GM19035 (cell line): ENCODE results near the gene KLHL30.

ENCODE experiments used
- ATAC-seq: cut with Tn5 transposase; IDR thresholded peaks from one replicate; pipeline ENCODE4 v1.9.1; 2021; ENCODE audit not compliant: unreplicated experiment

The KLHL30 gene

DNA sequence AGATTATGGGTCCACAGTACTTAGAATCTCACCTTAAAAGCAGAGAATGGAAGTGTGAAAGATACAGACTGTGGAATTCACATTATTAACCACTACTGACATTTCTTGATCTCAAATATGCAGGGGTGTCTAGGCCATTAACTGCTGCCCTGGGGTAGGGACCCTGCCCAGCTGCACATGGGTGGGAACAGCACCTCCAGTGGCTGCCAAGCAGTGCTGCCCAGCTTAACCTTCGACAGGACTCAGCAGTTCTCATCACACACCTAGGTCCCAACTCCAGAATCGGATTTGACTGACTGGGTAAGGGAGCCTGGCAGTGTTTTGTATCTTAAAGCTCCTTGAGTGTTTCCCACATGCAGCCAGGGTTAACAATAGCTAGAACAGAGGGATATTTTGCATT is 35.2 kb downstream of the KLHL30 start:
- no peak for ATAC-seq

DNA sequence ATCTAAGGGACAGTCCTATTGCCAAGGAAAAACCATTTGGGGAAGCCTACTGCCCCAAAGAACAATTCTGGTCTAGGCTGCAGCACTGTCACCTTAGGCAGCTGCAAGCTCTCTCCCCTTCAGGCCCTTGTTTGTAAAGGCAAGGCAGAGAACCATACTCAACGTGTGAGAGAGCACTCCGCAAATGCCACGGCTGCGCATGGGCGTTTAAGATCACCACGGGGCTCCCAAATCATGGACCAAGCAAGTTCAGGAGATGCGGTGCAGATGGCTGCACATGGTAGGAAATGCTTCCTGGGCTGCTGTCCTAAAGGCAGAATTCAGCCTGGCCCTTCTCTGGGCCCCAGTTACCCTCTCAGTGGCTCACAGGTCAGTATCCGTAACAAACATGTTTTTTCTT is 35.8 kb downstream of the KLHL30 start:
- ATAC-seq: no peak

DNA sequence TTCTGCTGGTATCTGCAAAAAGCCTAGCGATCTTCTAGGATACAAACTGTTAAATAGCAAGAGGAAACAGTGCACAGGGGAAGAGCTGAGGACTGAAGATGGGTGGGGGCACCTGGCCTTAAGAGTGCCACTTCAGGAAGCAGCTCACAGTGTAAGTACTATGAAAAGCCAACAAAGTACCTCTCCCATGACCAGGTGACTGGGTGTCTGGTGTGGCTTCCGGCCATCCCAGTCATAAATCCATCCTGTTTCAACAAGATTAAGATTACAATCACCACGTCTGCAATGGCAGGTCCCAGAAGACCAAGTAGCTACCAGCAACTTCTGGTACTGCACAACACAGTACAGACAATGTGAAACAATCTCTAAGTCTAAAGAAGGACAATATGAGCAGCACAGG is 36.2 kb downstream of the KLHL30 start:
- ATAC-seq: no peak

DNA sequence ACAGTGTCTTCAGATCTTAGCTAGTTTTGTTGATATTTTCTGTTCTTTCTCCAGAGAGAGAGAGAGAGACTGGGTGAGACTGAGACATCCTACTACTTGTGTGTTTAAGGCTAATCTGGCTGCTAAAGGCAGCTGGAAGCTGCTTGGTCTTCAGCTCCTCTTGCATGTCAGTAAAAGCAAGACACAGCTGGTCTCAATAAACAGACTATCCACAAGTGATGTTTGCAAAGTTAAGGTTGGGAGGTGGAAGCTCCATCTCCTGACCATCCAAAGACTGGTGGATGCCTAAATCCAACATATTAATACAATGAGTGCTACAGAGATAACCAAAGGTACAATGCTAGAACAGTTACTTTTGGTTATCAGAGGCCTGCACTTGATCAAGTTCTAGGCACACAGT is 38.1 kb downstream of the KLHL30 start:
- no peak for ATAC-seq

DNA sequence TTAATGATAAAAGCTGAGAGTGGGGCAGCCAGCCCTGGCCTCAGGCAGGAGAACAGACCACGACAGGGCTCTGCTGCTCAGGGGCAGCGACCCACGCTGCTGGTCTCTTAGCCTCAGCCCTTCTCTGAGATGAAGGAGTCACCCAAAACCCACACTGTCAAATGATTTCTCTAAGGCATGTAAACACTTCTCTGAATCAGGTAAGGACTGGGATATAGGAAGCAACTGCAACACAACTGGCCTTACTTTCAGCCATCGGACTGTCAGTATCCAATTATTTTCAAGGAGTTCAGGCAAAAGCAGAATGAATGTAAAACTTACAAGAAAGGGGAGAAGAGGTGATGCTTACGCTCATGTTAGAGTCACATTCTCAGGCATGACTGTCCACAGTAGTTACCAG is 42.1 kb downstream of the KLHL30 start:
- ATAC-seq: no peak

DNA sequence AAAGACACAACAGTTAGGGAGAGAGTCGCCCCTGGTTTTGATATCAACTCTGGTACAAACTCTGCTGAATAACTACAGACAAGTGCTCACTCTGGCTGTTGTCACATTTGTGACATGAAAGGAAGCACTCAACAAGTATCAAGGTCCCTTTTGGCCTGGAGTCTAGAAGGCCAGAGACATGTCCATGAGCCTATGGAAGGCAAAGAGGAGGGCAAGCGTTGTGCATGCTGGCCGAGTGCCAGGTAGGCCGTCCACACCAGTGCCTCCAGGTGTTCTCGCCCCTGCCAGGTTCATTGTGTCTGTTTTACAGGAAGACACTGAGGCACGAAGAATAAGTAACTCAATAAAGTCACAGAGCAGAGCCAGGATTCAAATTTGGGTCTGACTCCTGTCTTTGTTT is 43.9 kb downstream of the KLHL30 start:
- ATAC-seq: no peak

DNA sequence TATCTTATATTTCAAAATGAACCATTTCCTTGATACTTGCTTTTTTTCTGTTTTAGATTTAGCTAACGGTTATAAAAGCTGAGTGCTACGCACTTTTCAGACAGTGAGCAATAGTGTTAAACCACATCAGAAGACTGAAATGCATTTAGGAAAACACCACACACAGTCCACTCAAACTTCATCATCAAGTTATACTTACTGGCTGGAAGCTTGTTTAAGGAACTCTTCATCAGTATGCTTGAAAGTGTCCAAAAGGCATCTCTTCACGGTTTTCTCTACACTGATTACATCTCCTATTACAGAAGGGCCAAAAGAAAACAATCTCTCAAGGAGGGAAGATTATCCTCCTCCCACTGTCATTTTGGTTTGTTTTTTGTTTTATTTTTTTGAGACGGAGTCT is 45.4 kb downstream of the KLHL30 start:
- no peak for ATAC-seq

DNA sequence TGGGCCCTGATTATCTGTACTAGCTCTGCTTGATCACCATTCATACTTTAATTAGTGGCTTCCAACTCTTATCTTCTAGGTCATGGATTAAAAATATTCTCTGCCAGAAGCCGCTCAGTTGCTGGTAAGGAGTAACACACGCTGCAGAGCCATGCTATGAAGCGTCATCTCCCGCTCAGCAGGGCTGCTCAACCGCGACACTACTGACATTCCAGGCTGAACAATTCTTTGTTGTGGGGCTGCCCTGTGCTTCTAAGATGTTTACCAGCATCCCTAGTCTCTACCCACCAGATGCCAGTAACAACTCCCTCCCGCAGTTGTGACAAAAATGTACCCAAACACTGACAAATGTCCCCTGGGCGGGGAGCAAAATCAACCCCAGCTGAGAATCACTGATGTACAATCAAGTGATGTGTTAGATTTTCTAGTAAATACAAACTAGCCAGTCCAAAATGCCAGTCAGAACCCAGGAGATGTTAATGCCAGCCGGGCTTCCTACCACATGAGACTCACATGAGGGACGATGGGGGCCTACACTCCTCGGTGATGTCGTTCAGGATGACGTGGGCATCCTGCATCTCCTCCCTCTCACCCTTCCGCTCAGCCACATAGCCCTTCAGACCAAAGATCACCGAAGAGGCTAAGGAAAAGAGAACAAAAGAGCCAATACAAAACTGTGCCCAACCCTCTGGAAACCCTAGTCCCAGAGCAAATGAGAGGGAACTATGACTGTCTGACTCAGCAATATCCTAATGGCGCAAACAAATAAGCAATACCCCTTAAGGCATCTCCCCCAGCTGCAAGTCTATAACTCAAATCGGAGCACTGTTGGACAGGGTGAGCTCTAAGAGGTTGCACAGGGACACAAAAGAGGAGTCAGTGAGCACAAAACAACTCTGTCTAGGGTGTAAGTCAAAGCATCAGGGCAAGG is 49.4 kb downstream of the KLHL30 start:
- no peak for ATAC-seq

DNA sequence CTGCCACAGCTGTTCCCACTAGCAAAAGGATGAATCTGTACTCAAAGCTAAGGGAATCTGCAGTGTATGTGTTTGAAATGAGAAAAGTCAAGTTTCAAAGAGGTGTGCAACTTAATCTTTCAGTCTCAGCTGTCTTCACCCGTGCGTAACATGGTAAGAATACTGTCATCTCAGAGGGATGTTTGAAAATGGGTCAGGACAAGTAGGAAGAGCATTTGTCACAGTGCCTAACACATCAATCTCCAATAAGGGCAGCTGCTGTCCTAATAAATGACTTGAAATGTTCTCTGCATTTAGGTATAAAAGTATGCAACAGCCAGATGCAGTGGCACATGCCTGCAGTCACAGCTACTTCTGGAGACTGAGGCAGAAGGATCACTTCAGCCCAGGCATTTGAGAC is 52.0 kb downstream of the KLHL30 start:
- no peak for ATAC-seq
